HEK293T (cell line): ENCODE data around the gene RAB30.
"Not testable (repeated sequence)": the region's sequence is repeated elsewhere in the genome, so short reads cannot be mapped to it uniquely, and the experiment has no call there.

ENCODE experiments used
- CTCF ChIA-PET: fragments of 350-600 bp; formaldehyde crosslinking; extraction: SDS; loops from one replicate; lab custom pipeline; 2021; ENCODE audit warnings: antibody characterized with exemption, inconsistent platforms; lab: Yijun Ruan, JAX
- POLR2A ChIA-PET: fragments of 350-600 bp; formaldehyde crosslinking; extraction: SDS; loops from one replicate; lab custom pipeline; 2020; ENCODE audit warnings: antibody characterized with exemption, inconsistent platforms; lab: Yijun Ruan, JAX
- DNase-seq: peaks from one replicate; pipeline ENCODE4 v3.0.0; 2012; ENCODE audit warnings: mixed read lengths; ENCODE audit errors: extremely low spot score
- ARNT ChIP-seq: fragments of 450-650 bp; IDR thresholded peaks from 2 replicates; pipeline ENCODE4 v1.6.1; 2017; ENCODE audit warnings: mild to moderate bottlenecking
- BHLHE40 ChIP-seq: fragments of 450-650 bp; IDR thresholded peaks from 2 replicates; pipeline ENCODE4 v1.6.1; 2016; ENCODE audit warnings: mild to moderate bottlenecking, moderate library complexity, borderline replicate concordance
- CTBP1 ChIP-seq: fragments of 450-650 bp; IDR thresholded peaks from 2 replicates; pipeline ENCODE4 v1.6.1; 2016; ENCODE audit warnings: borderline replicate concordance
- ELF4 ChIP-seq: fragments of 450-650 bp; IDR thresholded peaks from 2 replicates; pipeline ENCODE4 v1.6.1; 2017; ENCODE audit warnings: antibody characterized with exemption
- FOXA1 ChIP-seq: fragments of 450-650 bp; IDR thresholded peaks from 2 replicates; pipeline ENCODE4 v1.6.1; 2016; ENCODE audit warnings: mild to moderate bottlenecking
- FOXK2 ChIP-seq: fragments of 450-650 bp; IDR thresholded peaks from 2 replicates; pipeline ENCODE4 v1.6.1; 2016; ENCODE audit warnings: mild to moderate bottlenecking
- FOXM1 ChIP-seq: fragments of 450-650 bp; IDR thresholded peaks from 2 replicates; pipeline ENCODE4 v1.6.1; 2017; ENCODE audit warnings: mild to moderate bottlenecking, borderline replicate concordance
- HDGF ChIP-seq: fragments of 450-650 bp; IDR thresholded peaks from 2 replicates; pipeline ENCODE4 v1.6.1; 2017; ENCODE audit warnings: antibody characterized with exemption, borderline replicate concordance
- L3MBTL2 ChIP-seq: fragments of 450-650 bp; conservative IDR thresholded peaks from 2 replicates; pipeline ENCODE4 v1.6.1; 2016; ENCODE audit warnings: mild to moderate bottlenecking
- LEF1 ChIP-seq: fragments of 450-650 bp; IDR thresholded peaks from 2 replicates; pipeline ENCODE4 v1.6.1; 2017; ENCODE audit warnings: mild to moderate bottlenecking, borderline replicate concordance
- NFRKB ChIP-seq: fragments of 450-650 bp; IDR thresholded peaks from 2 replicates; pipeline ENCODE4 v1.6.1; 2016; ENCODE audit warnings: mild to moderate bottlenecking, moderate library complexity
- SP1 ChIP-seq: fragments of 450-650 bp; IDR thresholded peaks from 2 replicates; pipeline ENCODE4 v1.6.1; 2017
- SUZ12 ChIP-seq: fragments of 450-650 bp; IDR thresholded peaks from 2 replicates; pipeline ENCODE4 v1.6.1; 2016; ENCODE audit warnings: mild to moderate bottlenecking
- TARDBP ChIP-seq: fragments of 450-650 bp; IDR thresholded peaks from 2 replicates; pipeline ENCODE4 v1.6.1; 2016
- ZNF384 ChIP-seq: fragments of 450-650 bp; IDR thresholded peaks from 2 replicates; pipeline ENCODE4 v1.6.1; 2016
- TF ChIP-seq, protein P1 (sequence below): fragments of 450-650 bp; IDR thresholded peaks from 2 replicates; pipeline ENCODE4 v1.6.1; 2016

Gene RAB30

DNA sequence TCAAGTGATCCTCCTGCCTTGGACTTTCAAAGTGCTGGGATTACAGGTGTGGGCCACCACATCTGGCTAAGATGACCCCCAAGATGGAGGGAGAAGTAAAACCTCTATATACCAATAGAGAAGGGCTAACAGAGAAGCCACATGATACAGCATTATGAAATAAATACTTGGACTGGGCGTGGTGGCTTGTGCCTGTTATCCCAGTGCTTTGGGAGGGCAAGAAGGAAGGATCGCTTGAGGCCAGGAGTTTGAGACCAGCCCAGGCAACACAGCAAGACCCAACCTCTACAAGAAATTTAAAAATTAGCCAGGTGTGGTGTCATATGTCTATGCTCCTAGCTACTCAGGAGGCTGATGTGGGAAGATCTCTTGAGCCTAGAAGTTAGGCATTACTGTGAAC is 61.7 kb downstream of the RAB30 start:
- ChIA-PET POLR2A (no interaction called here), CTCF (no interaction called here)
- no peak for TF ChIP-seq ELF4
- no peak for TF ChIP-seq L3MBTL2
- TF ChIP-seq, protein P1, sequence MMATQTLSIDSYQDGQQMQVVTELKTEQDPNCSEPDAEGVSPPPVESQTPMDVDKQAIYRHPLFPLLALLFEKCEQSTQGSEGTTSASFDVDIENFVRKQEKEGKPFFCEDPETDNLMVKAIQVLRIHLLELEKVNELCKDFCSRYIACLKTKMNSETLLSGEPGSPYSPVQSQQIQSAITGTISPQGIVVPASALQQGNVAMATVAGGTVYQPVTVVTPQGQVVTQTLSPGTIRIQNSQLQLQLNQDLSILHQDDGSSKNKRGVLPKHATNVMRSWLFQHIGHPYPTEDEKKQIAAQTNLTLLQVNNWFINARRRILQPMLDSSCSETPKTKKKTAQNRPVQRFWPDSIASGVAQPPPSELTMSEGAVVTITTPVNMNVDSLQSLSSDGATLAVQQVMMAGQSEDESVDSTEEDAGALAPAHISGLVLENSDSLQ, result no peak
- TF ChIP-seq HDGF, result no peak
- no peak for TF ChIP-seq CTBP1
- TF ChIP-seq SUZ12, result no peak
- no peak for TF ChIP-seq FOXA1
- no peak for TF ChIP-seq FOXK2
- no peak for TF ChIP-seq FOXM1
- TF ChIP-seq TARDBP, result no peak
- no peak for TF ChIP-seq ARNT
- no peak for TF ChIP-seq NFRKB
- TF ChIP-seq BHLHE40, result no peak
- TF ChIP-seq SP1, result no peak
- no peak for TF ChIP-seq ZNF384
- no peak for DNase-seq

DNA sequence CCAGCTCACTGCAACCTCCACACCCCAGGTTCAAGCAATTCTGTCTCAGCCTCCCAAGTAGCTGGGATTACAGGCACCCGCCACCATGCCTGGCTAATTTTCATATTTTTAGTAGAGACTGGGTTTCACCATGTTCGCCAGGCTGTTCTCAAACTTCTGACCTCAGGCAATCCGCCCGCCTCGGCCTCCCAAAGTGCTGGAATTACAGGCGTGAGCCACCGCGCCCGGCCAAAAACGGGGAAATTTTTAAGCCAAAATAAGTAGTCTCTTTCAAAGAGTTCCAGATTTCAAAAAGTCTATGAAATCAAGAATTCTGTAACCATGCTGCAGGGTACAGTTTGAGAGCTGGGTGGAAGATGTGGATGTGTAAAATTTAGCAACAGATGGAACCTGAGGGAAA is 62.6 kb downstream of the RAB30 start:
- DNase-seq, POLR2A ChIA-PET: not testable (repeated sequence)
- CTCF ChIA-PET, result interaction anchor here (0.6 to 0.7 kb wide), 2 partner anchors 44 to 329 kb away, joined by 4 read pairs; no protein-coding TSS in a partner anchor

DNA sequence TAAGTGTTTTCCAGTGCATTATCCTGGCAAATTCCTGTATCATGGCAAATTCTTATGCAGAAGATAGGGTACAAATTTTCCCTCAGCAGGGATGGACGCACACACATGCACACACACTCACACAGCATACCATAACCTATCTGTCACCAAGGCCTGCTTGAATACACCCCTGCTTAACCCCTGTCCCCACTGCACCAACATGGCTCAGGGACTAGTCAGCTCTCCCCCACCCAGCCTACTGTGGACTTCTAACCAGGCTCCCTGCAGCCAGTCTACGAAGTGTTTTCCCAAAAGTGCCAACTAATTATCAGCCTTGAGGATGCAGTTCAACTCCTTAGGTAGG is 63.1 kb downstream of the RAB30 start:
- DNase-seq, result no peak
- CTCF ChIA-PET, result interaction anchor here (0.6 kb wide), 1 partner anchor 329 kb away, joined by 4 read pairs; no protein-coding TSS in a partner anchor
- POLR2A ChIA-PET, result interaction anchor here (1.0 kb wide), 1 partner anchor 64 kb away, joined by 4 read pairs; the partner anchor contains the start of gene RAB30

DNA sequence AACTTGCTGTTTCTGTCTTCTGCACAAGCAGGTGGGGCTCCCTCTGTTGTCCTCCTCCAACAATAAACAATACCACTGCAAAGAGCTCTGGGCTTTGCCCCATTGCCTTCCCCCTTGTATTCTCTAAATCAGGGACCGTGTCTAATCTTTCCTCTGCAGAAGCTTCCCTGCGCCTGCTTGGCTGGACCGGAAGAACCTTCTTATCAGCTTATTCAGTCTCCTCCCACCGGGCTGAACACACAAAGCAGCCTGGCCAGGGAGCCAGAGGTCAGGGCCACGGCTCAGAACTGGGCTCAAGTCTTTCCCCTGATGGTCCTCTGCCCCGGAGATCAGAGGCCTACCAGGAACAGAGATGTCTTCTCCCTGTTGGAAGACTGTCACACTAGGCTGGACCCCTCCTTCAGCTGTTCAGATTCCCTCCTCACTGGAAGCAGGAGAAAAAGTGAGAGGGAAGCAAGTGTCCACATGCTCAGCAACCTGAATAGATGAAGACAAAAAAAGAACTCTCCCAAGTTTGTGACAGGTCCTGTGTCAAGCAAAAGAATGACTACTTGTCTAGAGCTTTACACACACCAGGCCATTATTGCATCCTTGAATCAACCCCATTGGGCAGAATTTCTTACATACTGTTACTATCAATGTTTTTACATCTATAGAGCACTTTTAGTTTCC is 63.7 kb downstream of the RAB30 start:
- POLR2A ChIA-PET, result interaction anchor here (1.0 to 1.6 kb wide), 2 partner anchors 12 to 64 kb away, joined by 3 to 4 read pairs; partner anchors contain the start of gene RAB30
- CTCF ChIA-PET, result interaction anchor here (0.6 kb wide), 1 partner anchor 328 kb away, joined by 4 read pairs; no protein-coding TSS in a partner anchor
- peak; percentile 19 for DNase-seq

More for the DNA sequence above, 63.1 kb downstream of the RAB30 start:
- TF ChIP-seq BHLHE40, result no peak
- TF ChIP-seq CTBP1, result no peak
- TF ChIP-seq NFRKB, result no peak
- no peak for TF ChIP-seq ZNF384
- no peak for TF ChIP-seq LEF1
- no peak for TF ChIP-seq FOXK2
- no peak for TF ChIP-seq SP1
- TF ChIP-seq SUZ12, result no peak
- TF ChIP-seq L3MBTL2, result no peak
- no peak for TF ChIP-seq ARNT
- TF ChIP-seq FOXM1, result no peak
- no peak for TF ChIP-seq HDGF
- no peak for TF ChIP-seq FOXA1
- no peak for TF ChIP-seq TARDBP

DNA sequence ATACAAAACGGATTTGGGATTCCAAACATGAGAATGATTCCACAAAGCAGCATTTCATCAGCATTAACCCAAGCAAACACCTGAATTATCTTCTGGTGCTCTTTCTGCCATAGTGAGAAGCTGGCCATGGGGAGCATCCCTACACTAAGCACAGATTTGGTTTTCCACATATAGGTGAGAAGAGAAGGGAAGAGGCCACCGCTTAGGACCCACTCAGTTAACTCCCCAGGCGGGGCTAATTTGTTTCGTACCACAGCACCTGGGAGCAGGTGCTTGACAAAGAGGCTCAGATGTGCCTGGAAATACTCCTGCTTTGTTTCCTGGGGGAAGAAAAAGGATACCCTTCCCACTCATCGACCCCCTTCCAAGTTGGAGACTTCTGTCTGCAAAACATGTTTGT is 64.2 kb downstream of the RAB30 start:
- no peak for DNase-seq
- ChIA-PET POLR2A (interaction anchor here (1.6 kb wide), 1 partner anchor 12 kb away, joined by 3 read pairs; no protein-coding TSS in a partner anchor), CTCF (no interaction called here)
- TF ChIP-seq SUZ12, result no peak
- no peak for TF ChIP-seq ZNF384
- no peak for TF ChIP-seq L3MBTL2
- no peak for TF ChIP-seq ELF4
- TF ChIP-seq TARDBP, result no peak
- TF ChIP-seq BHLHE40, result no peak
- TF ChIP-seq, protein P1, result no peak
- TF ChIP-seq SP1, result no peak
- no peak for TF ChIP-seq CTBP1
- TF ChIP-seq LEF1, result no peak
- TF ChIP-seq NFRKB, result no peak
- TF ChIP-seq FOXK2, result no peak
- no peak for TF ChIP-seq FOXA1
- no peak for TF ChIP-seq HDGF
- no peak for TF ChIP-seq ARNT
- TF ChIP-seq FOXM1, result no peak

More for the DNA sequence above, 63.7 kb downstream of the RAB30 start:
- no peak for TF ChIP-seq LEF1
- TF ChIP-seq BHLHE40, result no peak
- no peak for TF ChIP-seq HDGF
- no peak for TF ChIP-seq TARDBP
- no peak for TF ChIP-seq NFRKB
- no peak for TF ChIP-seq L3MBTL2
- TF ChIP-seq FOXM1, result no peak
- TF ChIP-seq SUZ12, result no peak
- TF ChIP-seq FOXK2, result no peak
- TF ChIP-seq ZNF384, result no peak
- no peak for TF ChIP-seq CTBP1
- TF ChIP-seq, protein P1, result no peak
- no peak for TF ChIP-seq SP1
- TF ChIP-seq FOXA1, result no peak
- TF ChIP-seq ARNT, result no peak
- TF ChIP-seq ELF4, result no peak
